Osteocyte (in vitro differentiated cells): ENCODE data around the gene RRP1. TPM values are rescaled to one million over a fixed set of nuclear protein-coding genes. Genes with fewer than 3 reads are reported as not detected.

Experiments
- DNase-seq: peaks from one replicate; pipeline ENCODE4 v3.0.0; 2021; ENCODE audit warnings: mixed read lengths; ENCODE audit not compliant: unreplicated experiment; ENCODE audit errors: extremely low spot score
- H3K27ac Mint-ChIP-seq: one replicate; pipeline ENCODE4 v1.8.0; 2021; ENCODE audit warnings: mild to moderate bottlenecking, mixed read lengths; ENCODE audit not compliant: unreplicated experiment
- H3K27me3 Mint-ChIP-seq: one replicate; pipeline ENCODE4 v1.8.0; 2021; ENCODE audit warnings: mixed read lengths; ENCODE audit not compliant: unreplicated experiment
- H3K36me3 Mint-ChIP-seq: one replicate; pipeline ENCODE4 v1.8.0; 2021; ENCODE audit warnings: mixed read lengths; ENCODE audit not compliant: unreplicated experiment
- H3K4me1 Mint-ChIP-seq: one replicate; pipeline ENCODE4 v1.8.0; 2021; ENCODE audit warnings: mixed read lengths; ENCODE audit not compliant: unreplicated experiment
- H3K4me3 Mint-ChIP-seq: one replicate; pipeline ENCODE4 v1.8.0; 2021; ENCODE audit warnings: mild to moderate bottlenecking, moderate library complexity, mixed read lengths; ENCODE audit not compliant: unreplicated experiment
- H3K9me3 Mint-ChIP-seq: one replicate; pipeline ENCODE4 v1.8.0; 2021; ENCODE audit warnings: mixed read lengths; ENCODE audit not compliant: unreplicated experiment
- CTCF ChIP-seq: fragments of 200-600 bp; sonication (generic); IDR thresholded peaks from 2 replicates; pipeline ENCODE4 v1.5.0; 2021; ENCODE audit warnings: antibody characterized with exemption, mild to moderate bottlenecking, moderate library complexity
- total RNA-seq: library from RNA; stranded (reverse); gene quantifications from 2 replicates; pipeline ENCODE4 v1.2.1, GENCODE V29; 2021

Gene RRP1
- total RNA-seq, 1 donor from 2014 or later = 22.8 TPM

DNA sequence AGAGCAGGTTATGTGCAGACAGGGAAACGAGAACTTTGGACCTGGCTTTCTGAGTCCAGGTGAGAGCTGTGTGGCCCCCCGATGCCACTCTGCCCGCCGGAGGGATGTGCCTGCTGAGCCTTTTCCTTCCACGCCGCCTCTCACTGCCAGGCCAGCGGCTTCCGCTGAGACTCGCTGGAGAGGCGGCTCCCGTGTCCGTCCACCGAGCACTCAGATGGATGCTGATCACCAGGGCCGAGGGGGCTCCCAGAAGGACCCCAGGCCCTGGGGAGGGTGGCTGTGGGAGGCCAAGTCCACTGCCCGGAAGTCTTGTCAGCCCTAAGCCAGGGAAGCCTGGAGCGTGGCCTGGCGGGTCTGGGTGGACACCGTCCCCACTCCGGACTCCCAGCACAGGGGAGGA lies 29.7 kb upstream of the RRP1 start:
- Mint-ChIP-seq H3K27me3 (no peaks in the 10 kb centered on the region), H3K36me3 (peaks cover 16% of the 10 kb centered on the region), H3K4me1 (peaks cover 10% of the 10 kb centered on the region), H3K27ac (no peak overlapping the region), H3K4me3 (no peak overlapping the region), H3K9me3 (no peaks in the 10 kb centered on the region)
- DNase-seq = no peak
- no peak for TF ChIP-seq CTCF

GRCh38 chr21:43760391-43760958 lies 28.9 kb upstream of the RRP1 start:
- no peaks in the 10 kb centered on the region for H3K27me3 Mint-ChIP-seq
- peaks cover 13% of the 10 kb centered on the region for H3K36me3 Mint-ChIP-seq
- H3K4me3 Mint-ChIP-seq = no peak overlapping the region
- no peak overlapping the region for H3K27ac Mint-ChIP-seq
- no peak for TF ChIP-seq CTCF
- H3K4me1 Mint-ChIP-seq = peaks cover 14% of the 10 kb centered on the region
- DNase-seq = no peak
- H3K9me3 Mint-ChIP-seq = no peaks in the 10 kb centered on the region

DNA sequence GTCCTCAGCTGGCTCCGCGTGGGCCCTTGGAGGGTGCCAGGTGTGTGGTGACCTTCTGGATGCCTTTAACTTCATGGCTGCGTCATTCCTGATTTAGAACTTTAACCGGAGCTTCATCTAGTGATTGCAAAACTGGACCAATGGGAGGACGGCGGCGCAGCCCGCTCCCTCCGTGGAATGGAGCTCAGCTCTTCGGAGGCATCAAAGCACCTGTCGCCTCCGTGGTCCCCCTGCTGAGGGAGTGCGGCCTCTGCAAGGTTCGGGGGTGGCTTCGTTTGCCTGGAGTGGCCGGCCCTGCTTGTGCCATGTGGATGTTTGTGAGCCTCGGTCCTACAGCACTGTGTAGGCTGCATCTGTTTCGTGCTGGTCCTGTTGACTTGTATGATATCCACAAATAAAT lies 27.5 kb upstream of the RRP1 start:
- H3K4me3 Mint-ChIP-seq = no peak overlapping the region
- H3K27me3 Mint-ChIP-seq = no peaks in the 10 kb centered on the region
- no peak for DNase-seq
- TF ChIP-seq CTCF = no peak
- H3K27ac Mint-ChIP-seq = no peak overlapping the region
- H3K4me1 Mint-ChIP-seq = peaks cover 14% of the 10 kb centered on the region
- peaks cover 5% of the 10 kb centered on the region for H3K36me3 Mint-ChIP-seq
- no peaks in the 10 kb centered on the region for H3K9me3 Mint-ChIP-seq

- peaks cover 5% of the 10 kb centered on the region for H3K36me3 Mint-ChIP-seq
- no peaks in the 10 kb centered on the region for H3K27me3 Mint-ChIP-seq
- H3K4me3 Mint-ChIP-seq = no peak overlapping the region
- DNase-seq = no peak
- TF ChIP-seq CTCF = no peak
- peaks cover 16% of the 10 kb centered on the region for H3K4me1 Mint-ChIP-seq
- H3K27ac Mint-ChIP-seq = no peak overlapping the region
- no peaks in the 10 kb centered on the region for H3K9me3 Mint-ChIP-seq
These were observed 26.9 kb upstream of the RRP1 start for GRCh38 chr21:43762303-43763128.

DNA sequence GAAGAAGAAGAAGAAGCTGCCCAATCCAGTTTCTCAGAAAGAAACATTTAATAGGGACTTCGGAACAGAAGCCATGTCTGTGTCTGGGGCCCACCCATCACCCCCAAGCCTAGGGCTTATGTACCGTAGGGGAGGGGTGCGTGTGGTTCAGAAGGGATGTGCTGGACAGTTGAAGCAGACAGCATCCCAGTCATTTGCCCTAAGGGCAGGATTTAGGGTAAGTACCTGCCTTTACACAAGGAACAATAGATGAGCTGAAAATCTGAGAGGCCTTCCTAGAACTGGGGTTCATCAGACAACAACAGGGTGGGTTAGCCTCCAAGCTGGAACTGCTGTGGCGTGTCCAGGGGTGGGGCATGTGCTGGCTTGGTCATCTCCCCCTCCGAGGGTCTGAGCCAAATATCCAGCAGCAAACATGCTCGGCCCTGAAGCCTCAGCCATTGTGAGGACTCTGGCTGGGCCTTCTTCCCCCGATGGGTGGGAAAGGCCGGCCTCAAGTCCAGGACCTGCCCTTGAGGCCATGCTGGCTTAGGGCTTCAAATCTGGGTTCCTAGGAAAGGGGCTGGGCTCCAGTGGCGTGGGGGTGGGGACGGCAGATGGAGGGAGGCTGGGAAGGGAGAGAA lies 25.4 kb upstream of the RRP1 start:
- DNase-seq = no peak
- no peak for TF ChIP-seq CTCF
- Mint-ChIP-seq H3K36me3 (peaks cover 2% of the 10 kb centered on the region), H3K4me1 (peaks cover 20% of the 10 kb centered on the region), H3K27ac (no peak overlapping the region), H3K4me3 (no peak overlapping the region), H3K9me3 (no peaks in the 10 kb centered on the region), H3K27me3 (no peaks in the 10 kb centered on the region)
